Stimulated activated effector memory CD8-positive, alpha-beta T cell treated with anti-CD3 and anti-CD28 coated beads, Interleukin-12 subunit alpha, Interleukin-12 subunit beta, amount 100 ng/mL, for 72 hours (primary cell): ENCODE results near the gene CDC42EP5.
A peak's percentile ranks its signal among the peaks of the same experiment; 100 is the strongest.
"Not testable (repeated sequence)": the region's sequence is repeated elsewhere in the genome, so short reads cannot be mapped to it uniquely, and the experiment has no call there.

Experiments used
- ATAC-seq: fragments of 150-1000 bp; cut with Tn5 transposase; 2 replicates; pipeline ENCODE4 v1.10.0; 2021
- DNase-seq, 2 donors: peaks; one replicate each; pipeline ENCODE4 v3.0.0; 2021 to 2022; ENCODE audit warnings: low spot score in 2 of 2
- H3K27ac Mint-ChIP-seq: one replicate; pipeline ENCODE4 v1.8.0; 2022; ENCODE audit warnings: mild to moderate bottlenecking, mixed read lengths
- H3K36me3 Mint-ChIP-seq: one replicate; pipeline ENCODE4 v1.8.0; 2022; ENCODE audit warnings: mild to moderate bottlenecking, mixed read lengths
- H3K4me1 Mint-ChIP-seq: one replicate; pipeline ENCODE4 v1.8.0; 2022; ENCODE audit warnings: mixed read lengths
- H3K4me3 Mint-ChIP-seq: one replicate; pipeline ENCODE4 v1.8.0; 2022; ENCODE audit warnings: mild to moderate bottlenecking, mixed read lengths
- H3K9me3 Mint-ChIP-seq: one replicate; pipeline ENCODE4 v1.8.0; 2022; ENCODE audit warnings: mixed read lengths

The CDC42EP5 gene

GRCh38 chr19:54473892-54474372 is 836 bp upstream of the CDC42EP5 start:
- no peak for ATAC-seq
- no peaks in the 10 kb centered on the region for H3K9me3 Mint-ChIP-seq
- no peak overlapping the region for H3K4me3 Mint-ChIP-seq
- no peak for DNase-seq
- H3K27ac Mint-ChIP-seq, result peak overlapping the region; percentile 56
- no peaks in the 10 kb centered on the region for H3K36me3 Mint-ChIP-seq
- H3K4me1 Mint-ChIP-seq, result peaks cover 23% of the 10 kb centered on the region

GRCh38 chr19:54470991-54471782 is 1.9 kb downstream of the CDC42EP5 start:
- Mint-ChIP-seq H3K36me3 (no peaks in the 10 kb centered on the region), H3K4me3 (peak overlapping the region; percentile 59), H3K9me3 (no peaks in the 10 kb centered on the region), H3K27ac (no peak overlapping the region), H3K4me1 (peaks cover 23% of the 10 kb centered on the region)
- DNase-seq, result no peak
- peak; percentile 65 for ATAC-seq

- no peaks in the 10 kb centered on the region for H3K36me3 Mint-ChIP-seq
- H3K4me3 Mint-ChIP-seq, result peak overlapping the region; percentile 59
- ATAC-seq, result no peak
- H3K27ac Mint-ChIP-seq, result no peak overlapping the region
- no peaks in the 10 kb centered on the region for H3K9me3 Mint-ChIP-seq
- no peak for DNase-seq
- peaks cover 23% of the 10 kb centered on the region for H3K4me1 Mint-ChIP-seq
Measured at GRCh38 chr19:54470276-54470887, 2.7 kb downstream of the CDC42EP5 start.

- DNase-seq (no peak), ATAC-seq (no peak)
- H3K4me1 Mint-ChIP-seq, result peaks cover 28% of the 10 kb centered on the region
- no peak overlapping the region for H3K27ac Mint-ChIP-seq
- no peak overlapping the region for H3K4me3 Mint-ChIP-seq
- H3K36me3 Mint-ChIP-seq, result no peaks in the 10 kb centered on the region
- H3K9me3 Mint-ChIP-seq, result no peaks in the 10 kb centered on the region
Measured at GRCh38 chr19:54469496-54469934, 3.6 kb downstream of the CDC42EP5 start.

GRCh38 chr19:54466110-54466480 is 7.0 kb downstream of the CDC42EP5 start:
- Mint-ChIP-seq H3K4me3 (peak overlapping the region; percentile 81), H3K4me1 (peaks cover 44% of the 10 kb centered on the region), H3K36me3 (peaks cover 25% of the 10 kb centered on the region)
- H3K9me3 Mint-ChIP-seq, H3K27ac Mint-ChIP-seq, ATAC-seq, DNase-seq: not testable (repeated sequence)

- no peaks in the 10 kb centered on the region for H3K9me3 Mint-ChIP-seq
- peaks cover 30% of the 10 kb centered on the region for H3K36me3 Mint-ChIP-seq
- no peak overlapping the region for H3K27ac Mint-ChIP-seq
- ATAC-seq (no peak), DNase-seq (no peak)
- peak overlapping the region; percentile 81 for H3K4me3 Mint-ChIP-seq
- peaks cover 40% of the 10 kb centered on the region for H3K4me1 Mint-ChIP-seq
Measured at GRCh38 chr19:54465426-54466109, 7.5 kb downstream of the CDC42EP5 start.

GRCh38 chr19:54464630-54465425 is 8.3 kb downstream of the CDC42EP5 start:
- Mint-ChIP-seq H3K27ac (peak overlapping the region; percentile 92), H3K36me3 (peaks cover 34% of the 10 kb centered on the region), H3K9me3 (no peaks in the 10 kb centered on the region), H3K4me1 (peaks cover 35% of the 10 kb centered on the region), H3K4me3 (peak overlapping the region; percentile 81)
- peak; percentile 70 for ATAC-seq
- DNase-seq, result peak in 1 of 2 donors; percentile 92

GRCh38 chr19:54464044-54464629 is 9.0 kb downstream of the CDC42EP5 start:
- peaks cover 38% of the 10 kb centered on the region for H3K4me1 Mint-ChIP-seq
- ATAC-seq (peak; percentile 73), DNase-seq (peak; percentile 73 to 94)
- no peaks in the 10 kb centered on the region for H3K9me3 Mint-ChIP-seq
- H3K4me3 Mint-ChIP-seq, result peak overlapping the region; percentile 81
- H3K36me3 Mint-ChIP-seq, result peaks cover 41% of the 10 kb centered on the region
- H3K27ac Mint-ChIP-seq, result peak overlapping the region; percentile 92

GRCh38 chr19:54463531-54464043 is 9.5 kb downstream of the CDC42EP5 start, which contains the start of gene LENG9:
Gene LENG9, minus strand, starts transcription at chr19:54463778. Its CDS starts 252 bp downstream, at chr19:54463526.
- ATAC-seq, result peak; percentile 76
- DNase-seq, result peak; percentile 88 to 97
- H3K9me3 Mint-ChIP-seq, result no peaks in the 10 kb centered on the region
- peaks cover 43% of the 10 kb centered on the region for H3K4me1 Mint-ChIP-seq
- peaks cover 46% of the 10 kb centered on the region for H3K36me3 Mint-ChIP-seq
- H3K4me3 Mint-ChIP-seq, result peak within 1 kb of the TSS; percentile 81
- H3K27ac Mint-ChIP-seq, result peak within 1 kb of the TSS; percentile 92

GRCh38 chr19:54462655-54463530 is 10.2 kb downstream of the CDC42EP5 start:
- DNase-seq (peak in 1 of 2 donors; percentile 82), ATAC-seq (peak; percentile 40)
- Mint-ChIP-seq H3K4me3 (peak overlapping the region; percentile 81), H3K9me3 (no peaks in the 10 kb centered on the region), H3K36me3 (peaks cover 53% of the 10 kb centered on the region), H3K4me1 (peaks cover 50% of the 10 kb centered on the region), H3K27ac (peak overlapping the region; percentile 92)

GRCh38 chr19:54462047-54462654 is 10.9 kb downstream of the CDC42EP5 start:
- H3K36me3 Mint-ChIP-seq, result peaks cover 61% of the 10 kb centered on the region

GRCh38 chr19:54461613-54462012 is 11.5 kb downstream of the CDC42EP5 start:
- ATAC-seq, result no peak

More at GRCh38 chr19:54462047-54462654, 10.9 kb downstream of the CDC42EP5 start:
- Mint-ChIP-seq H3K27ac (peak overlapping the region; percentile 76), H3K4me1 (peaks cover 50% of the 10 kb centered on the region), H3K4me3 (peak overlapping the region; percentile 81), H3K9me3 (no peaks in the 10 kb centered on the region)
- ATAC-seq, result no peak
- no peak for DNase-seq

GRCh38 chr19:54461210-54461609 is 11.9 kb downstream of the CDC42EP5 start:
- H3K9me3 Mint-ChIP-seq, result no peaks in the 10 kb centered on the region
- ATAC-seq (no peak), DNase-seq (no peak)
- H3K36me3 Mint-ChIP-seq, result peaks cover 70% of the 10 kb centered on the region
- H3K4me3 Mint-ChIP-seq, result peak overlapping the region; percentile 81
- H3K27ac Mint-ChIP-seq, result peak overlapping the region; percentile 76
- peaks cover 50% of the 10 kb centered on the region for H3K4me1 Mint-ChIP-seq

More at GRCh38 chr19:54461613-54462012, 11.5 kb downstream of the CDC42EP5 start:
- Mint-ChIP-seq H3K27ac (peak overlapping the region; percentile 76), H3K9me3 (no peaks in the 10 kb centered on the region), H3K4me3 (peak overlapping the region; percentile 81), H3K36me3 (peaks cover 66% of the 10 kb centered on the region), H3K4me1 (peaks cover 50% of the 10 kb centered on the region)
- DNase-seq, result no peak
